Measurements from ENCODE around the gene MLC1.
"Not testable (repeated sequence)": the region's sequence is repeated elsewhere in the genome, so short reads cannot be mapped to it uniquely, and the experiment has no call there.

MLC1 gene

GRCh38 chr22:50102946-50103345 lies 17.7 kb upstream of the MLC1 start:
- no peak for DNase-seq (ENCODE audit: low read depth in 3 of 3)

- no peak for DNase-seq (ENCODE audit: low read depth in 3 of 3)
Measured at GRCh38 chr22:50101870-50102565, 16.8 kb upstream of the MLC1 start.

- no peak for DNase-seq (ENCODE audit: low read depth in 3 of 3)
Measured at GRCh38 chr22:50098052-50098451, 12.8 kb upstream of the MLC1 start.

GRCh38 chr22:50092342-50092741 lies 7.1 kb upstream of the MLC1 start:
- no peak for DNase-seq (ENCODE audit: low read depth in 3 of 3)

GRCh38 chr22:50091092-50091768 lies 6.0 kb upstream of the MLC1 start:
- no peak for DNase-seq (ENCODE audit: low read depth in 3 of 3)

GRCh38 chr22:50090412-50090714 lies 5.1 kb upstream of the MLC1 start:
- no peak for DNase-seq (ENCODE audit: low read depth in 3 of 3)

GRCh38 chr22:50089682-50090411 lies 4.6 kb upstream of the MLC1 start, which contains the start of gene MOV10L1:
Gene MOV10L1 (plus strand): TSS chr22:50090006. CDS start chr22:50090089, 83 bp downstream.
- DNase-seq (ENCODE audit: low read depth in 3 of 3) = no peak

GRCh38 chr22:50089231-50089630 lies 4.0 kb upstream of the MLC1 start:
- DNase-seq (ENCODE audit: low read depth in 3 of 3) = no peak

- DNase-seq (ENCODE audit: low read depth in 3 of 3) = no peak
Measured at GRCh38 chr22:50088096-50088495, 2.9 kb upstream of the MLC1 start.

GRCh38 chr22:50087646-50088045 lies 2.4 kb upstream of the MLC1 start:
- no peak for DNase-seq (ENCODE audit: low read depth in 3 of 3)

GRCh38 chr22:50086975-50087374 lies 1.7 kb upstream of the MLC1 start:
- not testable (repeated sequence) for DNase-seq (ENCODE audit: low read depth in 3 of 3)

- DNase-seq (ENCODE audit: low read depth in 3 of 3) = no peak
Measured at GRCh38 chr22:50086526-50086925, 1.3 kb upstream of the MLC1 start.

- no peak for DNase-seq (ENCODE audit: low read depth in 3 of 3)
Measured at GRCh38 chr22:50084614-50085021, 608 bp downstream of the MLC1 start.

GRCh38 chr22:50084080-50084477 lies 1.1 kb downstream of the MLC1 start:
- DNase-seq (ENCODE audit: low read depth in 3 of 3) = no peak

GRCh38 chr22:50083462-50084079 lies 1.7 kb downstream of the MLC1 start:
- no peak for DNase-seq (ENCODE audit: low read depth in 3 of 3)

GRCh38 chr22:50082961-50083461 lies 2.2 kb downstream of the MLC1 start:
- DNase-seq (ENCODE audit: low read depth in 3 of 3) = no peak

GRCh38 chr22:50082197-50082715 lies 3.0 kb downstream of the MLC1 start:
- no peak for DNase-seq (ENCODE audit: low read depth in 3 of 3)

GRCh38 chr22:50081426-50082196 lies 3.6 kb downstream of the MLC1 start:
- no peak for DNase-seq (ENCODE audit: low read depth in 3 of 3)

GRCh38 chr22:50080077-50080465 lies 5.2 kb downstream of the MLC1 start:
- no peak for DNase-seq (ENCODE audit: low read depth in 3 of 3)

GRCh38 chr22:50078761-50079160 lies 6.5 kb downstream of the MLC1 start:
- no peak for DNase-seq (ENCODE audit: low read depth in 3 of 3)

- no peak for DNase-seq (ENCODE audit: low read depth in 3 of 3)
Measured at GRCh38 chr22:50078246-50078645, 7.0 kb downstream of the MLC1 start.

Measured in stimulated activated CD4-positive, alpha-beta T cell treated with anti-CD3 and anti-CD28 coated beads, TNF-alpha, amount 100 ng/mL, for 48 hours (primary cell).